Measurements from ENCODE around the gene MLANA.

DNA sequence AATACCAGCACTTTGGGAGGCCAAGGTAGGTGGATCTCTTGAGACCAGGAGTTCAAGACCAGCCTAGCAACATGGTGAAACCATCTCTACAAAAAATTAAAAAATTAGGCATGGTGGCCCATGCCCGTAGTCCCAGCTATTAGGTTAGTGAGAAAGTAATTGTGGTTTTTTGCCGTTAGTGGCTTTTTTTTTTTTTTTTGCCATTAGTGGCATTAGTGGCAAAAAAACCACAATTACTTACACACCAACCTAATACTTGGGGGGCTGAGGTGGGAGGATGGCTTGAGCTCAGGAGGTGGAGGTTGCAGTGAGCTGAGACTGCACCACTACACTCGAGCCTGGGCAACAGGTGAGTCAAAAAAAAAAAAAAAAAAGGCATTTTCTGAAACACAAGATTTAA is 27.8 kb downstream of the MLANA start:
- TF ChIP-seq FOXA1 (IDR thresholded peaks at IDR 0.05): no peak
- no peak for TF ChIP-seq ATF3 (IDR thresholded peaks at IDR 0.05)
- no peak for TF ChIP-seq CTCF (IDR thresholded peaks at IDR 0.05; ENCODE audit: low read depth, low read length, missing input control)
- TF ChIP-seq, protein P1, sequence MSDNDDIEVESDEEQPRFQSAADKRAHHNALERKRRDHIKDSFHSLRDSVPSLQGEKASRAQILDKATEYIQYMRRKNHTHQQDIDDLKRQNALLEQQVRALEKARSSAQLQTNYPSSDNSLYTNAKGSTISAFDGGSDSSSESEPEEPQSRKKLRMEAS (IDR thresholded peaks at IDR 0.05): no peak
- no peak for TF ChIP-seq GABPA (IDR thresholded peaks at IDR 0.05 in 1 of 2, conservative IDR thresholded peaks at IDR 0.05 in 1 of 2)
- TF ChIP-seq TAF1 (conservative IDR thresholded peaks at IDR 0.05): no peak
- TF ChIP-seq RAD21 (IDR thresholded peaks at IDR 0.05): no peak
- no peak for TF ChIP-seq EGR1 (IDR thresholded peaks at IDR 0.05; ENCODE audit: low read depth in 2 of 2)
- TF ChIP-seq, protein P2, sequence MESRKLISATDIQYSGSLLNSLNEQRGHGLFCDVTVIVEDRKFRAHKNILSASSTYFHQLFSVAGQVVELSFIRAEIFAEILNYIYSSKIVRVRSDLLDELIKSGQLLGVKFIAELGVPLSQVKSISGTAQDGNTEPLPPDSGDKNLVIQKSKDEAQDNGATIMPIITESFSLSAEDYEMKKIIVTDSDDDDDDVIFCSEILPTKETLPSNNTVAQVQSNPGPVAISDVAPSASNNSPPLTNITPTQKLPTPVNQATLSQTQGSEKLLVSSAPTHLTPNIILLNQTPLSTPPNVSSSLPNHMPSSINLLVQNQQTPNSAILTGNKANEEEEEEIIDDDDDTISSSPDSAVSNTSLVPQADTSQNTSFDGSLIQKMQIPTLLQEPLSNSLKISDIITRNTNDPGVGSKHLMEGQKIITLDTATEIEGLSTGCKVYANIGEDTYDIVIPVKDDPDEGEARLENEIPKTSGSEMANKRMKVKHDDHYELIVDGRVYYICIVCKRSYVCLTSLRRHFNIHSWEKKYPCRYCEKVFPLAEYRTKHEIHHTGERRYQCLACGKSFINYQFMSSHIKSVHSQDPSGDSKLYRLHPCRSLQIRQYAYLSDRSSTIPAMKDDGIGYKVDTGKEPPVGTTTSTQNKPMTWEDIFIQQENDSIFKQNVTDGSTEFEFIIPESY (IDR thresholded peaks at IDR 0.05): no peak
- no peak for TF ChIP-seq NR2F2 (IDR thresholded peaks at IDR 0.05)

All from liver (tissue), 3 donors.